GM19395 (cell line): ENCODE results near the gene URI1.

ENCODE experiments used
- ATAC-seq: cut with Tn5 transposase; IDR thresholded peaks from one replicate; pipeline ENCODE4 v1.9.1; 2021; ENCODE audit warnings: mild to moderate bottlenecking, moderate library complexity; ENCODE audit not compliant: unreplicated experiment

URI1 gene

DNA sequence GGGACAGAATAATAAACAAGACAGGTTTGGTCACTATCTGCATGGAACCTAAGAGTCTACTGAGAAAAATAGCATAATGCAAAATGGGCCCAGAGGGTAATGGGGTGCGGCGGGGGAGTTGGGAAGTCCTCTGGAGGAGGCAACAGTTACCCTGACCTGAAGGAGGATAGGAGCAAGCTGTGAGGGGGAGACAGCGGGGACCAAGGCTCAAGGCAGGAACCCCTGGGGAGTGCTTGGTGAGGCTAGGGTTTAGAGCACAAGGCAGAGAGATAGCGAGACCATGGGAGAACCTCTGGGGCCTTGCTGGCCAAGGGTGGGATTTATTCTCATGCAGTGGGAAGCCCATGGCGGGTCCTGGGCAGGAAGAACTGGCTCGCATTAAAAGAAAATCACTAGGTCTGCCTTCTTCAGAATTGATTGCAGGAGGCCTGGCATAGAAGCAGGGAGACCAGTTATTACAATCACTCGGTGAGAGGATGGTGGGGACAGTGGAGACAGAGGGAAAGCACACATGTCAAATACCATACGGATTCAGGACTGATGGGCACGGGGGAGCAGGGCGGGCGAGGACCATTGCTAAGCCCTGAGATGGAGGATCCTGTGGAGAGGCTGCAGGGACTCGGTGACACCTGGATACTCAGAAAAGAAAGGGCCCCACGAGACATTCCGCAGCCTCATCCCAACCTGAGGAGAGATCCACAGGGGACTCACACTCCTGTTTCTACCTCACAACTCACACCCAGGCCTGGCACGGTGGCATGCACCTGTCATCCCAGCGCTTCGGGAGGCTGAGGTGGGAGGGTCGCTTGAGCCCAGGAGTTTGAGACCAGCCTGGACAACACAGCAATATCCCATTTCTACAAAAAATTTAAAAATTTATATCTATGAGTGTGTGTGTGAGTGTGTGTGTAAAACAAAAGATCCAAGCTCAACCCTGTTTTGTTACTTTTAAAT is 110.4 kb downstream of the URI1 start:
- ATAC-seq: no peak

GRCh38 chr19:30053558-30053957 is 111.5 kb downstream of the URI1 start:
- no peak for ATAC-seq

- no peak for ATAC-seq
Measured at GRCh38 chr19:30054210-30054609, 112.2 kb downstream of the URI1 start.

DNA sequence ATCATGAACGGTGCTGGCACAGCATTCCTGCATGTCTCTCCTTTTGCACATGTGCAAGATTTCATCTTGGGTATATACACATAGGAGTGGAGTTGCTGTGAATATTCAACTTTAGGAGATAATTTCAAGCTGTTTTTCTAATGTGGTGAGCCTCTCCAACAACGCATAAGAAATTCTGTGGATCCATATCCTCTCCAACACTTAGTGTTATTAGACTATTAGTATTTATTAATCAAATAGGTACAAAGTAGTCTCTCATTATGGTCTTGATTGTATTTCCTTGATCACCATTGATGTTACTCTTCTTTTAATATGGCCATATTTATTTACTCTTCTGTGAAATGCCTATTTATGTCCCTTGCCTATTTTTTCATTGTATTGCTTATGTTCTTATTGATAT is 114.5 kb downstream of the URI1 start:
- no peak for ATAC-seq

GRCh38 chr19:30059741-30060457 is 117.9 kb downstream of the URI1 start:
- no peak for ATAC-seq

GRCh38 chr19:30060531-30061222 is 118.6 kb downstream of the URI1 start:
- no peak for ATAC-seq

GRCh38 chr19:30061223-30062064 is 119.4 kb downstream of the URI1 start:
- ATAC-seq: no peak

GRCh38 chr19:30062065-30062906 is 120.2 kb downstream of the URI1 start:
- ATAC-seq: no peak

DNA sequence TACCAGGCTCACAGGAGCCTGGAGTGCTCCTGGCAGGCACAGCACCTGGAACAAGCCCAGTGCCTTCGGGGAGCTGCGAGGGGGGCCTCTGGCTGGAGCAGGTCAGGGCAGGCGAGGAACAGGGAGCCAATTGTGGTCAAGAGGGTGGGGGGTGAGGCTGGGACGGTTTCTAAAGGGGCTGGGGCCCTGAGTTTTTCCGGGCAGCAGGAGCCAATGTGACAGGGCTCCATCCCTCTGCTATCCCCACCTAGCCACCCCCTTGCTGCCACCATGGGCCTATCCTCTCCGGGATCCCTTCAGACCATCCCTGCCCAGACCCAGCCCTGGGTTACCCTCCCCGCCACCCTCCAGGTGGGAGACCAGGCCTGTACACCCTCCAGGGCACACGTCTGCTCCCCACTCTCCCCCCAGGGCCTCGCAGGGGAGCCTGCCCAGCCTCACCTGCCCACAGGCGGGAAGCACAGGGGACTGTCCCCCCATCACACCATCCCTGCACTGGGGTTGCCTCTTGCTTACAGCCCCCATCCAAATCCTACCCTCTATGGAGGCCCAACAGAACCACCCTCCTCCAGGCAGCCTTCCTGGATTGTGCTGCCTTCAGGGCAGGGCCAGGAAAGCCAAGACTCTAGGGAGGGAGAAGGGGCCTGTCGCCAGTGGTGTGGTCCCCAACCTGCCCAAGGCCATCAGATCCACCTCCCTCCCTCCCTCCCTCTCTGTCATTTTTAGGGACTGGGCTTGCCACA is 121.0 kb downstream of the URI1 start:
- ATAC-seq: no peak

DNA sequence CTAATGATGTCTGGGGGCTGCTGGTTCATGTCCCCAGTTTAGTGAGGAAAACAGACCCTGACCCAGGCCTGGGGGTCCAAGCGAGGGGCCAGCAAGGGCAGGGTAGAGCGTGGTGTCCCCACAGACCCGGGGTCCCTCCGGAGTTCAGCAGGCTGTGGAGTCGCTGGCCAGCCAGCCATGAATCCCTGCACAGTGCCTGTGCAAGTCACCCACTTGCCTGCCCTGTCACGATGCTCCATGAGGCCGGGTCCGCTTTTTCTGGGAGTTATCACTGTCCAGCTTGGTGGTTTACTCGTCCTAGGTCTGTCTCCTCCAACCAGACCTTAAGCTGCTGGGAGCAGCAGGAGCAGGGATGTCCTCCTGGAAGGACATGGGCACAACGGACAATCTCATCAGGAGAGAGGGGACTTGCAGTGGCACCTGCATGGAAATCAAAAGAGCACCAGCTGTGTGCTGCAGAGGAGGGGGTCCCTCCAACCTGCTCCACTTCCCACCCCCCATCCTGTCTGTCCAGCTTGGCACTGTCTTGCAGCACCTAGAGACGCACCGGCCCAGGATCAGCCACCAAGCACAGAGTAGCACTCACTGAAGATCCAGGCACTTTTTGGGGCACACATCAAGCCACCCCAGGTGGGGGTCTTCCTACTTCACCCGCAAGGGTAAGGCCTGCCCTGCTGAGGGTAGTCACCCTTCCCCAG is 121.8 kb downstream of the URI1 start:
- no peak for ATAC-seq

GRCh38 chr19:30064348-30064699 is 122.3 kb downstream of the URI1 start:
- ATAC-seq: no peak

GRCh38 chr19:30064771-30065494 is 122.9 kb downstream of the URI1 start:
- no peak for ATAC-seq

GRCh38 chr19:30065680-30066606 is 123.9 kb downstream of the URI1 start:
- no peak for ATAC-seq
